Measurements from ENCODE around the gene TOE1.
A peak's percentile ranks its signal among the peaks of the same experiment; 100 is the strongest.

Gene TOE1

GRCh38 chr1:45325851-45326506 is 14.0 kb upstream of the TOE1 start:
- Histone ChIP-seq H3K27me3 (ENCODE audit: insufficient read depth, low read length) (no peaks in the 10 kb centered on the region), H3K4me2 (ENCODE audit: low read length) (peak overlapping the region; percentile 80), H3K27ac (ENCODE audit: low read depth, low read length, poor library complexity, severe bottlenecking) (no peak overlapping the region), H4K20me1 (ENCODE audit: insufficient read depth, low read length) (no peaks in the 10 kb centered on the region), H3F3A (ENCODE audit: insufficient read depth, low read length) (no peaks in the 10 kb centered on the region), H3K4me3 (ENCODE audit: low read depth, low read length, poor library complexity, severe bottlenecking) (peak overlapping the region; percentile 66), H2AFZ (ENCODE audit: low read length) (no peak overlapping the region), H3K4me1 (ENCODE audit: insufficient read depth, low read length, severe bottlenecking) (peaks cover 26% of the 10 kb centered on the region), H3K9me2 (ENCODE audit: low read depth, low read length) (no peaks in the 10 kb centered on the region), H3K9me3 (ENCODE audit: low read length) (no peaks in the 10 kb centered on the region), H3K9ac (ENCODE audit: low read length) (peak overlapping the region; percentile 69; the same call in 1 of the 2 replicates), H3K79me2 (ENCODE audit: insufficient read depth, low read length) (no peaks in the 10 kb centered on the region), H3K36me3 (ENCODE audit: insufficient read depth, low read length) (peaks cover 17% of the 10 kb centered on the region; the same call in 1 of the 2 replicates)
- TF ChIP-seq CTCF (IDR thresholded peaks at IDR 0.05; ENCODE audit: low read length) (no peak), EZH2 (IDR thresholded peaks at IDR 0.05; ENCODE audit: borderline replicate concordance, low read length) (no peak)

- H3K9ac ChIP-seq (ENCODE audit: low read length), result peak within 1 kb of the TSS; percentile 69
- TF ChIP-seq EZH2 (IDR thresholded peaks at IDR 0.05; ENCODE audit: borderline replicate concordance, low read length) (no peak), CTCF (IDR thresholded peaks at IDR 0.05; ENCODE audit: low read length) (no peak)
- H3K27me3 ChIP-seq (ENCODE audit: insufficient read depth, low read length), result no peaks in the 10 kb centered on the region
- peaks cover 23% of the 10 kb centered on the region; the same call in 1 of the 2 replicates for H3K36me3 ChIP-seq (ENCODE audit: insufficient read depth, low read length)
- H2AFZ ChIP-seq (ENCODE audit: low read length), result no peak within 1 kb of the TSS
- peak within 1 kb of the TSS; percentile 47 for H3K27ac ChIP-seq (ENCODE audit: low read depth, low read length, poor library complexity, severe bottlenecking)
- H3K4me1 ChIP-seq (ENCODE audit: insufficient read depth, low read length, severe bottlenecking), result peaks cover 19% of the 10 kb centered on the region
- peak within 1 kb of the TSS; percentile 66 for H3K4me3 ChIP-seq (ENCODE audit: low read depth, low read length, poor library complexity, severe bottlenecking)
- H4K20me1 ChIP-seq (ENCODE audit: insufficient read depth, low read length), result no peaks in the 10 kb centered on the region
- no peaks in the 10 kb centered on the region for H3F3A ChIP-seq (ENCODE audit: insufficient read depth, low read length)
- no peaks in the 10 kb centered on the region for H3K9me2 ChIP-seq (ENCODE audit: low read depth, low read length)
- H3K9me3 ChIP-seq (ENCODE audit: low read length), result no peaks in the 10 kb centered on the region
- no peaks in the 10 kb centered on the region for H3K79me2 ChIP-seq (ENCODE audit: insufficient read depth, low read length)
- peak within 1 kb of the TSS; percentile 80 for H3K4me2 ChIP-seq (ENCODE audit: low read length)
These were observed 13.0 kb upstream of the TOE1 start, which contains the start of gene HPDL for GRCh38 chr1:45326627-45327623. Gene HPDL (plus strand): TSS chr1:45326895. CDS start chr1:45327149, 254 bp downstream.

- no peak for TF ChIP-seq EZH2 (IDR thresholded peaks at IDR 0.05; ENCODE audit: borderline replicate concordance, low read length)
- TF ChIP-seq CTCF (IDR thresholded peaks at IDR 0.05; ENCODE audit: low read length), result no peak
- Histone ChIP-seq H4K20me1 (ENCODE audit: insufficient read depth, low read length) (no peaks in the 10 kb centered on the region), H3K27me3 (ENCODE audit: insufficient read depth, low read length) (no peaks in the 10 kb centered on the region), H3K9me2 (ENCODE audit: low read depth, low read length) (no peaks in the 10 kb centered on the region), H3K9me3 (ENCODE audit: low read length) (no peaks in the 10 kb centered on the region), H3F3A (ENCODE audit: insufficient read depth, low read length) (no peaks in the 10 kb centered on the region), H3K27ac (ENCODE audit: low read depth, low read length, poor library complexity, severe bottlenecking) (peak overlapping the region; percentile 47), H2AFZ (ENCODE audit: low read length) (no peak overlapping the region), H3K4me1 (ENCODE audit: insufficient read depth, low read length, severe bottlenecking) (peaks cover 19% of the 10 kb centered on the region), H3K36me3 (ENCODE audit: insufficient read depth, low read length) (peaks cover 28% of the 10 kb centered on the region), H3K79me2 (ENCODE audit: insufficient read depth, low read length) (no peaks in the 10 kb centered on the region), H3K4me3 (ENCODE audit: low read depth, low read length, poor library complexity, severe bottlenecking) (peak overlapping the region; percentile 66), H3K9ac (ENCODE audit: low read length) (peak overlapping the region; percentile 69), H3K4me2 (ENCODE audit: low read length) (peak overlapping the region; percentile 80)
These were observed 12.1 kb upstream of the TOE1 start for GRCh38 chr1:45327644-45328515.

Data from OCI-LY1 (cell line).